ENCODE results near the gene PTPA.
A peak's percentile ranks its signal among the peaks of the same experiment; 100 is the strongest.

The PTPA gene

GRCh38 chr9:129080601-129081387 lies 30.4 kb upstream of the PTPA start, which contains the start of gene DOLPP1:
Gene DOLPP1 (plus strand): TSS chr9:129081111. CDS start chr9:129081132, 21 bp downstream.
- in situ Hi-C loops (cut with MboI; ENCODE audit: low pct_unique_long_range_greater_than_20kb, low sequenced_read_pairs): no loop called here

GRCh38 chr9:129081388-129081904 lies 29.8 kb upstream of the PTPA start:
- in situ Hi-C loops (cut with MboI; ENCODE audit: low pct_unique_long_range_greater_than_20kb, low sequenced_read_pairs): no loop called here
- no peak for DNase-seq

More at GRCh38 chr9:129080601-129081387, 30.4 kb upstream of the PTPA start, which contains the start of gene DOLPP1:
- peak; percentile 100 for DNase-seq

- DNase-seq: no peak
- in situ Hi-C loops (cut with MboI; ENCODE audit: low pct_unique_long_range_greater_than_20kb, low sequenced_read_pairs): no loop called here
Observed at GRCh38 chr9:129084087-129084486, 27.1 kb upstream of the PTPA start.

- in situ Hi-C loops (cut with MboI; ENCODE audit: low pct_unique_long_range_greater_than_20kb, low sequenced_read_pairs): no loop called here
Observed at GRCh38 chr9:129089246-129089645, 22.0 kb upstream of the PTPA start.

GRCh38 chr9:129093602-129094386 lies 17.4 kb upstream of the PTPA start:
- no peak for DNase-seq
- in situ Hi-C loops (cut with MboI; ENCODE audit: low pct_unique_long_range_greater_than_20kb, low sequenced_read_pairs): no loop called here

More at GRCh38 chr9:129089246-129089645, 22.0 kb upstream of the PTPA start:
- no peak for DNase-seq

- DNase-seq: no peak
- in situ Hi-C loops (cut with MboI; ENCODE audit: low pct_unique_long_range_greater_than_20kb, low sequenced_read_pairs): no loop called here
Observed at GRCh38 chr9:129094387-129095169, 16.6 kb upstream of the PTPA start.

- DNase-seq: no peak
- in situ Hi-C loops (cut with MboI; ENCODE audit: low pct_unique_long_range_greater_than_20kb, low sequenced_read_pairs): no loop called here
Observed at GRCh38 chr9:129095170-129095667, 16.0 kb upstream of the PTPA start.

- no peak for DNase-seq
- in situ Hi-C loops (cut with MboI; ENCODE audit: low pct_unique_long_range_greater_than_20kb, low sequenced_read_pairs): no loop called here
Observed at GRCh38 chr9:129095908-129096307, 15.3 kb upstream of the PTPA start.

GRCh38 chr9:129097671-129098306 lies 13.4 kb upstream of the PTPA start:
- in situ Hi-C loops (cut with MboI; ENCODE audit: low pct_unique_long_range_greater_than_20kb, low sequenced_read_pairs): no loop called here

GRCh38 chr9:129098328-129098727 lies 12.9 kb upstream of the PTPA start:
- in situ Hi-C loops (cut with MboI; ENCODE audit: low pct_unique_long_range_greater_than_20kb, low sequenced_read_pairs): no loop called here
- DNase-seq: no peak

More at GRCh38 chr9:129097671-129098306, 13.4 kb upstream of the PTPA start:
- no peak for DNase-seq

- in situ Hi-C loops (cut with MboI; ENCODE audit: low pct_unique_long_range_greater_than_20kb, low sequenced_read_pairs): no loop called here
Observed at GRCh38 chr9:129100383-129101169, 10.6 kb upstream of the PTPA start.

GRCh38 chr9:129101279-129101678 lies 9.9 kb upstream of the PTPA start:
- in situ Hi-C loops (cut with MboI; ENCODE audit: low pct_unique_long_range_greater_than_20kb, low sequenced_read_pairs): no loop called here
- DNase-seq: no peak

More at GRCh38 chr9:129100383-129101169, 10.6 kb upstream of the PTPA start:
- DNase-seq: no peak

GRCh38 chr9:129102095-129102525 lies 9.1 kb upstream of the PTPA start:
- in situ Hi-C loops (cut with MboI; ENCODE audit: low pct_unique_long_range_greater_than_20kb, low sequenced_read_pairs): no loop called here
- DNase-seq: no peak

GRCh38 chr9:129102791-129103594 lies 8.2 kb upstream of the PTPA start:
- in situ Hi-C loops (cut with MboI; ENCODE audit: low pct_unique_long_range_greater_than_20kb, low sequenced_read_pairs): no loop called here
- peak; percentile 57 for DNase-seq

GRCh38 chr9:129103595-129103965 lies 7.6 kb upstream of the PTPA start:
- no peak for DNase-seq
- in situ Hi-C loops (cut with MboI; ENCODE audit: low pct_unique_long_range_greater_than_20kb, low sequenced_read_pairs): no loop called here

GRCh38 chr9:129104051-129104450 lies 7.2 kb upstream of the PTPA start:
- DNase-seq: no peak
- in situ Hi-C loops (cut with MboI; ENCODE audit: low pct_unique_long_range_greater_than_20kb, low sequenced_read_pairs): no loop called here

Measured in KBM-7 (cell line).